ENCODE results near the gene CTDSPL2.

DNA sequence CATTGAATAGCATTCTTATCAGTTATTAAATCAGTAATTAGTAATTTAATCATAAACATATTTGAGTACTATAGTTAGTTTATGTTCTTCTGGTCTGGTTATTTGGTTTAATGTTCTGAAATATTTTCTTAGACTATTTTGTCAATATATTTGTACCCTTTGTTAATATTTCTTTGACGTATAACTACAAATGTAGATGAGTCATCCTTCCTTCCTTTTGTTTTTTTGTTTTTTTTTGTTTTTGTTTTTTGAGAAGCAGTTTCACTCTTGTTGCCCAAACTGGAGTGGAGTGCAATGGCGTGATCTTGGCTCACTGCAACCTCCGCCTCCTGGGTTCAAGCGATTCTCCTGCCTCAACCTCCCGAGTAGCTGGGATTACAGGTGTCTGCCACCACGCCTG is 92.1 kb downstream of the CTDSPL2 start:
- TF ChIP-seq, protein P1, sequence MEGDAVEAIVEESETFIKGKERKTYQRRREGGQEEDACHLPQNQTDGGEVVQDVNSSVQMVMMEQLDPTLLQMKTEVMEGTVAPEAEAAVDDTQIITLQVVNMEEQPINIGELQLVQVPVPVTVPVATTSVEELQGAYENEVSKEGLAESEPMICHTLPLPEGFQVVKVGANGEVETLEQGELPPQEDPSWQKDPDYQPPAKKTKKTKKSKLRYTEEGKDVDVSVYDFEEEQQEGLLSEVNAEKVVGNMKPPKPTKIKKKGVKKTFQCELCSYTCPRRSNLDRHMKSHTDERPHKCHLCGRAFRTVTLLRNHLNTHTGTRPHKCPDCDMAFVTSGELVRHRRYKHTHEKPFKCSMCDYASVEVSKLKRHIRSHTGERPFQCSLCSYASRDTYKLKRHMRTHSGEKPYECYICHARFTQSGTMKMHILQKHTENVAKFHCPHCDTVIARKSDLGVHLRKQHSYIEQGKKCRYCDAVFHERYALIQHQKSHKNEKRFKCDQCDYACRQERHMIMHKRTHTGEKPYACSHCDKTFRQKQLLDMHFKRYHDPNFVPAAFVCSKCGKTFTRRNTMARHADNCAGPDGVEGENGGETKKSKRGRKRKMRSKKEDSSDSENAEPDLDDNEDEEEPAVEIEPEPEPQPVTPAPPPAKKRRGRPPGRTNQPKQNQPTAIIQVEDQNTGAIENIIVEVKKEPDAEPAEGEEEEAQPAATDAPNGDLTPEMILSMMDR (conservative IDR thresholded peaks at IDR 0.05; ENCODE audit: low read depth in 2 of 2) = no peak
- TF ChIP-seq EZH2 (IDR thresholded peaks at IDR 0.05; ENCODE audit: low read depth, unreplicated experiment) (no peak), EZH2phosphoT487 (IDR thresholded peaks at IDR 0.05; ENCODE audit: unreplicated experiment) (no peak), POLR2AphosphoS5 (IDR thresholded peaks at IDR 0.05; ENCODE audit: low read depth) (no peak), CREB1 (CRISPR knock-in tag; IDR thresholded peaks at IDR 0.05; ENCODE audit: low read depth) (no peak)
- TF ChIP-seq, protein P2, sequence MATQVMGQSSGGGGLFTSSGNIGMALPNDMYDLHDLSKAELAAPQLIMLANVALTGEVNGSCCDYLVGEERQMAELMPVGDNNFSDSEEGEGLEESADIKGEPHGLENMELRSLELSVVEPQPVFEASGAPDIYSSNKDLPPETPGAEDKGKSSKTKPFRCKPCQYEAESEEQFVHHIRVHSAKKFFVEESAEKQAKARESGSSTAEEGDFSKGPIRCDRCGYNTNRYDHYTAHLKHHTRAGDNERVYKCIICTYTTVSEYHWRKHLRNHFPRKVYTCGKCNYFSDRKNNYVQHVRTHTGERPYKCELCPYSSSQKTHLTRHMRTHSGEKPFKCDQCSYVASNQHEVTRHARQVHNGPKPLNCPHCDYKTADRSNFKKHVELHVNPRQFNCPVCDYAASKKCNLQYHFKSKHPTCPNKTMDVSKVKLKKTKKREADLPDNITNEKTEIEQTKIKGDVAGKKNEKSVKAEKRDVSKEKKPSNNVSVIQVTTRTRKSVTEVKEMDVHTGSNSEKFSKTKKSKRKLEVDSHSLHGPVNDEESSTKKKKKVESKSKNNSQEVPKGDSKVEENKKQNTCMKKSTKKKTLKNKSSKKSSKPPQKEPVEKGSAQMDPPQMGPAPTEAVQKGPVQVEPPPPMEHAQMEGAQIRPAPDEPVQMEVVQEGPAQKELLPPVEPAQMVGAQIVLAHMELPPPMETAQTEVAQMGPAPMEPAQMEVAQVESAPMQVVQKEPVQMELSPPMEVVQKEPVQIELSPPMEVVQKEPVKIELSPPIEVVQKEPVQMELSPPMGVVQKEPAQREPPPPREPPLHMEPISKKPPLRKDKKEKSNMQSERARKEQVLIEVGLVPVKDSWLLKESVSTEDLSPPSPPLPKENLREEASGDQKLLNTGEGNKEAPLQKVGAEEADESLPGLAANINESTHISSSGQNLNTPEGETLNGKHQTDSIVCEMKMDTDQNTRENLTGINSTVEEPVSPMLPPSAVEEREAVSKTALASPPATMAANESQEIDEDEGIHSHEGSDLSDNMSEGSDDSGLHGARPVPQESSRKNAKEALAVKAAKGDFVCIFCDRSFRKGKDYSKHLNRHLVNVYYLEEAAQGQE (IDR thresholded peaks at IDR 0.05; ENCODE audit: unreplicated experiment) = no peak
